Activated naive CD8-positive, alpha-beta T cell treated with anti-CD3 and anti-CD28 coated beads, Interleukin-2, amount 50 U/mL, for 24 hours (primary cell): ENCODE results near the gene TIMP1.
A peak's percentile ranks its signal among the peaks of the same experiment; 100 is the strongest.

Source experiments
- ATAC-seq: fragments of 150-1000 bp; cut with Tn5 transposase; one replicate; pipeline ENCODE4 v1.10.0; 2021
- DNase-seq: peaks from one replicate; pipeline ENCODE4 v3.0.0; 2021
- H3K27ac Mint-ChIP-seq: one replicate; pipeline ENCODE4 v1.8.0; 2021; ENCODE audit warnings: mild to moderate bottlenecking, mixed read lengths
- H3K27me3 Mint-ChIP-seq: one replicate; pipeline ENCODE4 v1.8.0; 2021; ENCODE audit warnings: mixed read lengths
- H3K36me3 Mint-ChIP-seq: one replicate; pipeline ENCODE4 v1.8.0; 2021; ENCODE audit warnings: low read depth, mixed read lengths
- H3K4me1 Mint-ChIP-seq: one replicate; pipeline ENCODE4 v1.8.0; 2021; ENCODE audit warnings: mixed read lengths
- H3K4me3 Mint-ChIP-seq: one replicate; pipeline ENCODE4 v1.8.0; 2021; ENCODE audit warnings: mild to moderate bottlenecking, moderate library complexity, mixed read lengths
- H3K9me3 Mint-ChIP-seq: one replicate; pipeline ENCODE4 v1.8.0; 2021; ENCODE audit warnings: mixed read lengths

The TIMP1 gene

DNA sequence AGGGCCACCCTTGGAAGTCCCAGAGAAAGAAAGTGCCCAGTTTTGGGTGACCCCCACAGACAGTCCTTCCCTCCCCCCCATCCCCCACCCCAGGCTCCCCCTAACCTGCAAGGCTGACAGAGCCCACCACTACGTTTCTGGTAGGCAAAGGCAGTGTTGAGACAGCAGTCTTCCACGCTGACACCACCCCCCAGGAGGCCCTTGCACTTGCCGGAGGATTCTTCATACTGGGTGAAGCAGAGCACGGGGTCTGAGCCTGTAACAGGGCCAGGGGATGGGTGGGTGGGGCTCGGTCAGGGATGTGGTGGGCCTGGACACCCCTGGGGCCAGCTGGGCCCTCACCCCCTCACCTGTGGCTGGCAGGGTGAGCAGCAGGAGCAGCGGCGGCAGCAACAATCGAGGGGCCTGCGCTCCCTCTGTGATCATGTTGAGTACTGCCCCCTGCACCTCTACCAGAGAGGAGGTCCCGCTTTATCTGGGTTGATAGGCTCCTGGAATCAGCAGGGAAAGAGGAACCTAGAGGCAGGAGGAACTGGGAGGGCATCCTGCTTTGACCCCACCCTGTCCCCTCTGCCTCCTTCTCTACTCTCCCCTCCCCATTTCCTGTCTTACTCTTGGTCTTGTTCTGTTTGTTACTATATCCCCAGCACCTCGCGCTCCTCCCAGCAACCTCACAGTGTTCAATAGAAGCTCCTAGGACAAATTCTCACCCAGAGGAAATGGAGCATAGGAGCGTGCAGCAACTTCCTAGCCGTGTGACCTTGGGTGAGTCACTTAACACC lies 47.4 kb downstream of the TIMP1 start, which contains the start of gene CFP:
CFP (minus strand) TSS at position 512 of the 782 bp plus-strand sequence; CDS start at position 426, 86 bp downstream.
- H3K4me1 Mint-ChIP-seq, result peaks cover 18% of the 10 kb centered on the region
- peak within 1 kb of the TSS; percentile 46 for H3K4me3 Mint-ChIP-seq
- H3K27ac Mint-ChIP-seq, result peak within 1 kb of the TSS; percentile 83
- DNase-seq (no peak), ATAC-seq (peak; percentile 31)
- no peaks in the 10 kb centered on the region for H3K27me3 Mint-ChIP-seq
- no peaks in the 10 kb centered on the region for H3K36me3 Mint-ChIP-seq
- H3K9me3 Mint-ChIP-seq, result no peaks in the 10 kb centered on the region

DNA sequence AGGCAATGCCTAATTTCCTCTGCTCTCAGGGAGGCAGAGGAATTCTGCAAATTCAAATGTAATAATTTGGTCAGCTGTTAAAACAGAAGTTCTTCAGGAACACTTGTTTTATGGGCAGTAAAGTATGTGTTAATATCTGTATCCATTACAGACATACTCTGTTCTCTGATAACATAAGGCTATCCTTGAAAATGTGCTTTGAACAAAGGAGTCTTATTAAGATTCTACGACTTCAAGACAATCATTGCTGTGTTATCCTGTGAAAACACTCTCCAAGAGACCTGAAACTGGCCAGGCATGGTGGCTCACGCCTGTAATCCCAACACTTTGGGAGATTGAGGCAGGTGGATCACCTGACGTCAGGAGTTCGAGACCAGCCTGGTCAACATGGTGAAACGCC lies 49.4 kb downstream of the TIMP1 start:
- H3K9me3 Mint-ChIP-seq, result no peaks in the 10 kb centered on the region
- no peak overlapping the region for H3K4me3 Mint-ChIP-seq
- H3K27me3 Mint-ChIP-seq, result no peaks in the 10 kb centered on the region
- no peak overlapping the region for H3K27ac Mint-ChIP-seq
- ATAC-seq (no peak), DNase-seq (no peak)
- peaks cover 4% of the 10 kb centered on the region for H3K36me3 Mint-ChIP-seq
- peaks cover 24% of the 10 kb centered on the region for H3K4me1 Mint-ChIP-seq

DNA sequence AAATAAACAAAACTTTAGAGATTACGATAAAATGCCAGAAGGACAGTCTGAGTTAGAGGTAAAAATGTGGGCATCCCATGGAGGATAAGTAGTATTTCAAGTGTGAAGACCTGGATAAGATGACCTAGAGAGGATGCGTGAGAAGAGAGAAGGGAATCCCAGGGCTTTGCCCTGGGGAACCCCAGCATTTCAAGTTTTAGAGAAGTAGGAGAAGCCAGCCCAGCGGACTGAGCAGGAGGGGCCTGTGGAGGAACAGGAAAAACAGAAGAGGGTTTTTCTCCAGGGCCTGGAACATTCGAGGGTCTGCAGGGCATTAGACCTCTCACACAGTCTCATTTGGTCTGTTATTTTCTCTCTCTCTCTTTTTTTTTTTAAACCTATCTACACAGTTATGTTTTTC lies 50.4 kb downstream of the TIMP1 start:
- DNase-seq (no peak), ATAC-seq (no peak)
- Mint-ChIP-seq H3K4me1 (peaks cover 28% of the 10 kb centered on the region), H3K27ac (no peak overlapping the region), H3K9me3 (no peaks in the 10 kb centered on the region), H3K4me3 (no peak overlapping the region), H3K36me3 (peaks cover 10% of the 10 kb centered on the region), H3K27me3 (no peaks in the 10 kb centered on the region)

DNA sequence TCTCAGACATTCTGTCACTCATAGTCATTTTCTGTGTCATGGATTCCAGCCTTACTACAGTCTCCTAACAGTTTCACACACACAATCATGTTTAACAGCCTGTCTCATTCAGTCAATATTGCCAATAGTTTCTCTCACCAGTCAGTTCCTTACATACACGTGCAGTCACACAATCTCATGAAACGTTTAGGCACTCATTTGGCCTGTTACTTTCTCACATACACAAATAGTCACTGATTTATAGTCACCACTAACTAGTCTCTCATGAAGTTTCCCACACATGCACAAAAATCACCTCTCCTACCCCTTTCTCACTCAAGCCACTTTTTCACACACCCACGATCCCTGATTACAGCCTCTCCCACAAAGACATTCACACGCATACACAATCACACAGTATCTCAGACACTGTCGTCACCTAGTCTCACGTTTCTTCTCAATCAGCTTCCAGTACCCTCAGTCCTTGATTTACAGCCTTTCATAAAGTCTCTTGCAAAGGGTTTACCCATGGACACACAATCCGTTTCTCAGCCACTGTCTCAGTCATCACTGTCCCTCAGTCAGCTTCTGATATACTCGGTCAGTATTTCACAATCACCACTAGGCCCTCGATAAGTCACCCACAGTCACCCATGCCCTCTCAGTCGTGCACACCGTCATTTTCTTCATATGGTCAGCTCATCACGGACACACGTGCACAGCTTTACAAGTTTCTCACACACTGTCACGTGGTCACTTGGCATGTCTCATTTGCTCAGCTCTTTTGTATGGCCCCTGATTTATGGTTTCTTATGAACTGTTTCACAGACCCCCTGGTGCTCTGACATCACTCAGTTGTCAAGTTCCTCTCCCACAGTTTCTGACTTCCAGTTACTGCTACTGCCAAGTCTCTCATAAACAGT lies 51.7 kb downstream of the TIMP1 start:
- H3K36me3 Mint-ChIP-seq, result peaks cover 15% of the 10 kb centered on the region
- no peak overlapping the region for H3K4me3 Mint-ChIP-seq
- no peak for DNase-seq
- no peak for ATAC-seq
- no peaks in the 10 kb centered on the region for H3K9me3 Mint-ChIP-seq
- H3K4me1 Mint-ChIP-seq, result peaks cover 32% of the 10 kb centered on the region
- H3K27me3 Mint-ChIP-seq, result no peaks in the 10 kb centered on the region
- H3K27ac Mint-ChIP-seq, result no peak overlapping the region

DNA sequence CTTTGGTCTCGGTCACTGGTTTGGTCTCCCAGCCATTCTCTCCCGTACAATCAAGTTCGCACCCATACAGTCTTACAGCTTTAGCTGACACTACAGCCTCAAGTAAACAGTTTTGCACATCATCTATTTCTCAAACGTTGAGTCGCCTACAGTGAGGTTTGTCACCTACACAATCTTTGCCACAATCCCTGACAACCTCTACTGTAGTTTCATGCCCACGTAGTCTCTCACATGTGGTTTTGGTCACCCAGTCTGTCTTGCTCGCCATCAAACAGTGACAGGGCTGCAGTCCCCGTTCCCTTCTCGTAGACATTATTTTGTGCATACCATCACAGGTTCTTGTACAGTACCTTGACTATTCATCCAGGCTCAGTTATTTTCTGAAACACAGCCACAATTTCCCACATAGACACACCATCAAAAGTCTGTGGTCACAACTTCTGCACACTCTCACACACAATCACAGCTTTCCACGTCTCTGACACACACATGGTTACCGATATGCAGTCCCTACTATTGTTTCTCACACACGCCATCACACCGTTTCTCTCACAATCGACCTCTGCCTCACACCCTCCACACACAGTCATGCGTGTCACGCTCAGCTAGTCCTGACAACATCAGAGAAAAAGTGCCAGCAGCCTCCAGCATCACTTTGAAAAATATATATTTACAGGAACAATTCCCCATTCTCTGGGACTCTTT lies 52.8 kb downstream of the TIMP1 start:
- Mint-ChIP-seq H3K36me3 (peaks cover 21% of the 10 kb centered on the region), H3K9me3 (no peaks in the 10 kb centered on the region), H3K4me3 (no peak overlapping the region), H3K27ac (no peak overlapping the region), H3K4me1 (peaks cover 25% of the 10 kb centered on the region), H3K27me3 (no peaks in the 10 kb centered on the region)
- ATAC-seq, result peak; percentile 67
- DNase-seq, result no peak
